ENCODE measurements around the gene GADD45A. TPM values are rescaled to one million over a fixed set of nuclear protein-coding genes. Genes with fewer than 3 reads are reported as not detected.

The GADD45A gene
- total and polyA plus RNA-seq, 2 experiments from 2014 or later: 93.1 to 175 TPM

DNA sequence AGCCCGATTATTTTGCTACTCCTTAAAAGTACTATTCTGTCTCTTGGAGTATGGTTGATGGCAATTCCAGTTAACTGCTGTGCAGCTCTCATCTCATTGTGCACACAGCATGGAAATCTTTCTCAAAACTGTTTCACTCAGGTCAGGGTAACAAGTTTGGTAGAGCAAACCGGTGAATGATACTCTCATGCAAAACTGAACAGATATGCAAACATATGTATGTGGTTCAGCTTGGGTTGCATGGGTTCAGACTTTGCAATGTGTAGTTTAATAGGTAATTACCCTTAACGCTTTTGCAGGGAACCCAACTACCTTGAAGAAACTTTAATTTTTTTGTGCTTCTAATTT is 2.2 kb downstream of the GADD45A start:
- Histone ChIP-seq H3K4me2 (peak overlapping the region; percentile 76), H2AFZ (no peak overlapping the region), H3K4me1 (ENCODE audit: insufficient read depth) (peaks cover 15% of the 10 kb centered on the region), H3K27me3 (no peaks in the 10 kb centered on the region), H3K9me2 (replicated peaks; ENCODE audit: insufficient read depth) (no peaks in the 10 kb centered on the region), H3K79me2 (peaks cover 12% of the 10 kb centered on the region), H4K20me1 (ENCODE audit: insufficient read depth, poor library complexity, severe bottlenecking) (peaks cover 3% of the 10 kb centered on the region), H3K27ac (peak overlapping the region; percentile 98), H3K4me3 (peak overlapping the region; percentile 19), H3K9me3 (ENCODE audit: low read depth) (no peaks in the 10 kb centered on the region), H3K36me3 (replicated peaks; ENCODE audit: insufficient read depth, low read depth) (no peaks in the 10 kb centered on the region)
- no peak for DNase-seq (ENCODE audit: low spot score)
- TF ChIP-seq EZH2 (IDR thresholded peaks at IDR 0.05; ENCODE audit: borderline replicate concordance) (no peak), EZH2phosphoT487 (IDR thresholded peaks at IDR 0.05; ENCODE audit: low read depth, severe bottlenecking, unreplicated experiment) (no peak)
- TF ChIP-seq, protein P1, sequence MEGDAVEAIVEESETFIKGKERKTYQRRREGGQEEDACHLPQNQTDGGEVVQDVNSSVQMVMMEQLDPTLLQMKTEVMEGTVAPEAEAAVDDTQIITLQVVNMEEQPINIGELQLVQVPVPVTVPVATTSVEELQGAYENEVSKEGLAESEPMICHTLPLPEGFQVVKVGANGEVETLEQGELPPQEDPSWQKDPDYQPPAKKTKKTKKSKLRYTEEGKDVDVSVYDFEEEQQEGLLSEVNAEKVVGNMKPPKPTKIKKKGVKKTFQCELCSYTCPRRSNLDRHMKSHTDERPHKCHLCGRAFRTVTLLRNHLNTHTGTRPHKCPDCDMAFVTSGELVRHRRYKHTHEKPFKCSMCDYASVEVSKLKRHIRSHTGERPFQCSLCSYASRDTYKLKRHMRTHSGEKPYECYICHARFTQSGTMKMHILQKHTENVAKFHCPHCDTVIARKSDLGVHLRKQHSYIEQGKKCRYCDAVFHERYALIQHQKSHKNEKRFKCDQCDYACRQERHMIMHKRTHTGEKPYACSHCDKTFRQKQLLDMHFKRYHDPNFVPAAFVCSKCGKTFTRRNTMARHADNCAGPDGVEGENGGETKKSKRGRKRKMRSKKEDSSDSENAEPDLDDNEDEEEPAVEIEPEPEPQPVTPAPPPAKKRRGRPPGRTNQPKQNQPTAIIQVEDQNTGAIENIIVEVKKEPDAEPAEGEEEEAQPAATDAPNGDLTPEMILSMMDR (IDR thresholded peaks at IDR 0.05; ENCODE audit: poor library complexity): no peak
- WGBS (ENCODE audit: low lambda C conversion rate, missing lambda C conversion rate): 37% methylated on average over 3 of the region's 3 CpGs

- Histone ChIP-seq H3K9me3 (ENCODE audit: low read depth) (no peaks in the 10 kb centered on the region), H3K4me3 (peak overlapping the region; percentile 19), H3K4me1 (ENCODE audit: insufficient read depth) (peaks cover 15% of the 10 kb centered on the region), H4K20me1 (ENCODE audit: insufficient read depth, poor library complexity, severe bottlenecking) (peaks cover 3% of the 10 kb centered on the region), H3K36me3 (replicated peaks; ENCODE audit: insufficient read depth, low read depth) (no peaks in the 10 kb centered on the region), H3K79me2 (peaks cover 12% of the 10 kb centered on the region), H3K27ac (peak overlapping the region; percentile 98), H3K27me3 (no peaks in the 10 kb centered on the region), H2AFZ (no peak overlapping the region), H3K9me2 (replicated peaks; ENCODE audit: insufficient read depth) (no peaks in the 10 kb centered on the region), H3K4me2 (peak overlapping the region; percentile 76)
- no peak for DNase-seq (ENCODE audit: low spot score)
- WGBS (ENCODE audit: low lambda C conversion rate, missing lambda C conversion rate): 58% methylated on average over 4 of the region's 4 CpGs
- TF ChIP-seq EZH2 (IDR thresholded peaks at IDR 0.05; ENCODE audit: borderline replicate concordance) (no peak), EZH2phosphoT487 (IDR thresholded peaks at IDR 0.05; ENCODE audit: low read depth, severe bottlenecking, unreplicated experiment) (no peak)
- TF ChIP-seq, protein P1 (IDR thresholded peaks at IDR 0.05; ENCODE audit: poor library complexity): no peak
These were observed 2.6 kb downstream of the GADD45A start for GRCh38 chr1:67687649-67688048.

DNA sequence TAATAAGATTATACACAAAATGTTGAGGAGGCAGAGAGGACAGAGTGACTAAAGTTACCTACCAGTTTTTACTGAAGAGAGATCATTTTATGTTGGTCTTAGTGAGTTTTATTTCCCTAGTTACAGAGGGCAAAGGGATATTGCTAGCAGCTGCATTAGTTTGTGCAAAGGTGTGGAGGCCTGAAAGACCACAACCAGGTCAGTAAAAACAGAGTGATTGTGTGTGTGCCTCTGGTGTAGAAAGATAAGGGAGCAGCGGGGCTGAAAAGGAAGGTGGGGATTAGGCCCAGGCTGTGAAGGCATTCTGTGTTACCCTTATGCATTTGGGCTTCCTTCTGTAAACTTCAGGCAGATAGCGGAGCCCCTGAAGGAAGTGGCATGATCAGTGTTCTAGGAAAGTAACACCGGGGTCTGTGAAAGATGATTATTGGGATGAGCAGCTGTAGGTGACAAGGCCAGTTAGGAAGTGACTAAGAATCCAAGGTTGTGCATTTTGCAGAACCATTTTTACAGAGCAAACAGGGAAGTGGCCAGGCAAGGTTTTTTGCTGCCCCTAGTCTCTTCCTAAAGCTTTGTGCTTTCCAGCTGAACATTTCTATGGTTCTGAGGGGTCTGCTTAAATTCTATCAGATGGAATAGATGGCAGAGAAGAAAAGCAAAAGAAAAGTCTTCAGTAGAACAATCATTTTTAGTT is 3.7 kb downstream of the GADD45A start:
- WGBS (ENCODE audit: low lambda C conversion rate, missing lambda C conversion rate): 47% methylated on average over 3 of the region's 3 CpGs
- Histone ChIP-seq H3K79me2 (peaks cover 12% of the 10 kb centered on the region), H3K4me2 (peak overlapping the region; percentile 76), H2AFZ (no peak overlapping the region), H3K9me3 (ENCODE audit: low read depth) (no peaks in the 10 kb centered on the region), H3K9me2 (replicated peaks; ENCODE audit: insufficient read depth) (no peaks in the 10 kb centered on the region), H4K20me1 (ENCODE audit: insufficient read depth, poor library complexity, severe bottlenecking) (peaks cover 3% of the 10 kb centered on the region), H3K27me3 (no peaks in the 10 kb centered on the region), H3K4me1 (ENCODE audit: insufficient read depth) (peaks cover 12% of the 10 kb centered on the region), H3K27ac (peak overlapping the region; percentile 98), H3K4me3 (no peak overlapping the region), H3K36me3 (replicated peaks; ENCODE audit: insufficient read depth, low read depth) (no peaks in the 10 kb centered on the region)
- TF ChIP-seq EZH2 (IDR thresholded peaks at IDR 0.05; ENCODE audit: borderline replicate concordance) (no peak), EZH2phosphoT487 (IDR thresholded peaks at IDR 0.05; ENCODE audit: low read depth, severe bottlenecking, unreplicated experiment) (no peak)
- TF ChIP-seq, protein P1 (IDR thresholded peaks at IDR 0.05; ENCODE audit: poor library complexity): no peak
- DNase-seq (ENCODE audit: low spot score): no peak
